Esophagus squamous epithelium (tissue), 4 donors: Measurements from ENCODE around the gene PLCB1.

Source experiments
- POLR2A ChIP-seq, 4 donors: fragments of 450-650 bp; IDR thresholded peaks; one replicate each; pipeline ENCODE4 v1.6.1; 2017; ENCODE audit warnings: antibody characterized with exemption in 4 of 4, mild to moderate bottlenecking in 4 of 4, moderate library complexity in 3 of 4
- TF ChIP-seq, protein P1 (sequence below), 6 experiments: fragments of 450-650 bp in 4 of 6; fragments of 200-600 bp in 2 of 6; sonication (generic) in 2 of 6; IDR thresholded peaks; one replicate each; pipeline ENCODE4 v1.5.1; 2016 to 2019; ENCODE audit warnings: antibody characterized with exemption in 6 of 6, mild to moderate bottlenecking in 4 of 6, moderate library complexity in 4 of 6

DNA sequence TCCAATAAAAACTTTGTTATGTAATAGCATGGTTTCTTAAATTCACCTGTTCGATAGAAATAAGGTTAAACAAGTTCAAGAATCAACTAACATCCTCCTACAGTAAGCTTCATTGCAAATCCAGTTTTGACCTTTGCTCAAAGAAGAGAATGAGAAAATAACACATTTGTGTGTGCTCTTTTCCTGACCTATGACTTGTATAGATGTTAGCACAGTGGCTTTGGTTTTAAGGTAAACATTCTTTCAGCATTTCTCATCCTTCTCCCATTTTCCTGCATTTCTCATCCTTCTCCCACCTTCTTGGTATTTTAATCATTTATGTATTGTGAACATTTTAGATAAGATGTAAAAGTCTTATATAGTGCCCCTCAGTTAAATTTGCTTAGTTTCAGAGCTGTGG is 73.9 kb downstream of the PLCB1 start:
- TF ChIP-seq, protein P1, sequence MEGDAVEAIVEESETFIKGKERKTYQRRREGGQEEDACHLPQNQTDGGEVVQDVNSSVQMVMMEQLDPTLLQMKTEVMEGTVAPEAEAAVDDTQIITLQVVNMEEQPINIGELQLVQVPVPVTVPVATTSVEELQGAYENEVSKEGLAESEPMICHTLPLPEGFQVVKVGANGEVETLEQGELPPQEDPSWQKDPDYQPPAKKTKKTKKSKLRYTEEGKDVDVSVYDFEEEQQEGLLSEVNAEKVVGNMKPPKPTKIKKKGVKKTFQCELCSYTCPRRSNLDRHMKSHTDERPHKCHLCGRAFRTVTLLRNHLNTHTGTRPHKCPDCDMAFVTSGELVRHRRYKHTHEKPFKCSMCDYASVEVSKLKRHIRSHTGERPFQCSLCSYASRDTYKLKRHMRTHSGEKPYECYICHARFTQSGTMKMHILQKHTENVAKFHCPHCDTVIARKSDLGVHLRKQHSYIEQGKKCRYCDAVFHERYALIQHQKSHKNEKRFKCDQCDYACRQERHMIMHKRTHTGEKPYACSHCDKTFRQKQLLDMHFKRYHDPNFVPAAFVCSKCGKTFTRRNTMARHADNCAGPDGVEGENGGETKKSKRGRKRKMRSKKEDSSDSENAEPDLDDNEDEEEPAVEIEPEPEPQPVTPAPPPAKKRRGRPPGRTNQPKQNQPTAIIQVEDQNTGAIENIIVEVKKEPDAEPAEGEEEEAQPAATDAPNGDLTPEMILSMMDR (IDR thresholded peaks at IDR 0.05) = no peak
- no peak for TF ChIP-seq POLR2A (IDR thresholded peaks at IDR 0.05)
